Panc1 (cell line): ENCODE results near the gene LMF1.

ENCODE experiments used
- SIN3A ChIP-seq: IDR thresholded peaks from 2 replicates; pipeline ENCODE4 v1.6.1; 2012; ENCODE audit warnings: low read depth, mild to moderate bottlenecking, low read length, moderate library complexity, borderline replicate concordance; ENCODE audit not compliant: insufficient read depth
- TF ChIP-seq, protein P1 (sequence below): fragments of 450-650 bp; IDR thresholded peaks from 2 replicates; pipeline ENCODE4 v1.5.1; 2017; ENCODE audit warnings: mild to moderate bottlenecking

DNA sequence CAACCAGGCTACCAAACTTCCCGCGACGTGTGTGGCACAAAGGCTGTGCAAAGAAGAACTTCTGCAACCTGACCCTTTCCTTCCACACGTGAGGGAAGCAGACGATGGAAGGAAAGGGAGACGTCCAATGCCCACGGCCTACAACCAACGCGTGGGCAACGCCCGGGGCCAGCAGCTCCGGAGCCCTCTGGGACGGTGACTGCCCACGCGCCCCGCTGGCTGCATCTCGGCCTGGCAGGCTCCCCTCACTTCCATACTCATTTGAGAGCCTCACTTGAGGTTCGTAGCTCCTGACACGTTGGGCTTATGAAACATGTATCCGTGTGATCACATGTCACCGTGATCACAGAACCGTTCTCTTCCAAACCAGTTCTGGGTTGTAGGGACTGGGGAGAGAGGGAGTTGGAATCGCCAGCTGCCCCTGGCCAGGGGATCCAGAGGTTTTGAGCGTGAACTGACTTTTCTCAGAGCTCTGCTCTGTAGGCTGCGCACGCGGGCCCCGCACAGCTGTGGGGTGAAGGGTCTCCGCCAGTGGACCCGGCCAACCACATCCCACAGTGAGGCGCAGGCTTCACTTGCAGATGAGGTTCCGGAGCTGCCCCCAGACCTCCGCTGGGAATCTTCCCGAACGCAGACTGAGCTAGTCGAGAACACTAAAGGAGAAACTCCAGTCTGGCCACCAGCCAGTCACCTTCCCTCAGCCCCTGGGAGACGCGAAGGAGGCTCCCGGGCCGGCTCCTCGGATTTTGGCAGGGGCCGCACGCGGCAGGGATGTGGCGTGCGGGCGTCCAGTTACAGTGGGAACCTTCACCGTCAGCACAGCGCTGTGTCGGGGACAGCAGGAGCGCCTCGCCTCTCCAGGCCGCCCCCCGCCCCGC lies 1.0 kb downstream of the LMF1 start:
- no peak for TF ChIP-seq SIN3A
- TF ChIP-seq, protein P1, sequence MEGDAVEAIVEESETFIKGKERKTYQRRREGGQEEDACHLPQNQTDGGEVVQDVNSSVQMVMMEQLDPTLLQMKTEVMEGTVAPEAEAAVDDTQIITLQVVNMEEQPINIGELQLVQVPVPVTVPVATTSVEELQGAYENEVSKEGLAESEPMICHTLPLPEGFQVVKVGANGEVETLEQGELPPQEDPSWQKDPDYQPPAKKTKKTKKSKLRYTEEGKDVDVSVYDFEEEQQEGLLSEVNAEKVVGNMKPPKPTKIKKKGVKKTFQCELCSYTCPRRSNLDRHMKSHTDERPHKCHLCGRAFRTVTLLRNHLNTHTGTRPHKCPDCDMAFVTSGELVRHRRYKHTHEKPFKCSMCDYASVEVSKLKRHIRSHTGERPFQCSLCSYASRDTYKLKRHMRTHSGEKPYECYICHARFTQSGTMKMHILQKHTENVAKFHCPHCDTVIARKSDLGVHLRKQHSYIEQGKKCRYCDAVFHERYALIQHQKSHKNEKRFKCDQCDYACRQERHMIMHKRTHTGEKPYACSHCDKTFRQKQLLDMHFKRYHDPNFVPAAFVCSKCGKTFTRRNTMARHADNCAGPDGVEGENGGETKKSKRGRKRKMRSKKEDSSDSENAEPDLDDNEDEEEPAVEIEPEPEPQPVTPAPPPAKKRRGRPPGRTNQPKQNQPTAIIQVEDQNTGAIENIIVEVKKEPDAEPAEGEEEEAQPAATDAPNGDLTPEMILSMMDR: no peak
